K562 (cell line): ENCODE measurements around the gene NKX6-2. TPM values are rescaled to one million over a fixed set of nuclear protein-coding genes. Genes with fewer than 3 reads are reported as not detected.

Source experiments
- ATAC-seq: fragments of 200-7000 bp; cut with Tn5 transposase; 3 replicates; pipeline ENCODE4 v1.9.1; 2020; ENCODE audit warnings: moderate library complexity
- BruUV-seq: library from RNA; stranded (reverse); fragments of 400-500 nt; replicated peaks from 2 replicates; lab custom pipeline; 2021; lab: Mats Ljungman, UMichigan
- CTCF ChIA-PET: fragments of 300-600 bp; formaldehyde crosslinking; extraction: SDS; loops from one replicate; lab custom pipeline; 2021; ENCODE audit warnings: low intra/inter-chr PET ratio; lab: Yijun Ruan, JAX
- POLR2A ChIA-PET: fragments of 300-600, 350-650 bp; sonication (Branson Sonifier 250); formaldehyde crosslinking; extraction: SDS; loops from one replicate; lab custom pipeline; 2021; ENCODE audit warnings: antibody characterized with exemption, inconsistent platforms; lab: Yijun Ruan, JAX
- DNase-seq, 4 experiments: peaks; one replicate each; pipeline versions ENCODE4 v3.0.0 to v3.0.0-alpha.2; 2011 to 2018; ENCODE audit warnings: low spot score in 3 of 4, mixed read lengths in 3 of 4; ENCODE audit errors: extremely low read depth in 1 of 4
- FAIRE-seq: peaks from 2 replicates; lab custom pipeline; 2011; peaks lifted over from hg19 to GRCh38; lab: Jason Lieb, UNC
- H2AFZ ChIP-seq: 2 replicates; pipeline ENCODE4 v1.6.0; 2011; ENCODE audit warnings: low read depth, low read length, control low read depth, inconsistent platforms
- H3K27ac ChIP-seq: fragments of 200-600 bp; 3 replicates; pipeline ENCODE4 v1.8.0; 2011; ENCODE audit warnings: low read depth, mild to moderate bottlenecking, control low read depth, inconsistent platforms, low read length, moderate library complexity, mixed read lengths; ENCODE audit errors: extremely low read depth
- H3K27me3 ChIP-seq, 2 experiments: fragments of 300-600 bp in 1 of 2; 2 replicates in 1 of 2; 3 replicates in 1 of 2; pipeline versions ENCODE4 v1.6.0 to v1.8.0; 2011; ENCODE audit warnings: inconsistent platforms in 2 of 2, low read length in 2 of 2, mild to moderate bottlenecking in 1 of 2, mixed read lengths in 1 of 2, moderate library complexity in 1 of 2; ENCODE audit not compliant: control insufficient read depth in 2 of 2, insufficient read depth in 2 of 2
- H3K36me3 ChIP-seq: fragments of 300-600 bp; 3 replicates; pipeline ENCODE4 v1.8.0; 2011; ENCODE audit warnings: mild to moderate bottlenecking, low read length, inconsistent platforms; ENCODE audit not compliant: control insufficient read depth, insufficient read depth
- H3K4me1 ChIP-seq, 2 experiments: fragments of 200-600 bp in 1 of 2; replicated peaks in 1 of 2; 2 replicates in 1 of 2; 3 replicates in 1 of 2; pipeline versions ENCODE4 v1.5.1 to v1.8.0; 2011; ENCODE audit warnings: inconsistent platforms in 2 of 2, low read length in 2 of 2, mild to moderate bottlenecking in 1 of 2, mixed read lengths in 1 of 2, moderate library complexity in 1 of 2; ENCODE audit not compliant: control insufficient read depth in 2 of 2, insufficient read depth in 2 of 2
- H3K4me2 ChIP-seq: 2 replicates; pipeline ENCODE4 v1.6.1; 2011; ENCODE audit warnings: low read length, control low read depth, inconsistent platforms, mixed read lengths; ENCODE audit not compliant: insufficient read depth
- H3K4me3 ChIP-seq: fragments of 200-600 bp; sonication (generic), shearing (Covaris generic); 2 replicates; pipeline ENCODE4 v1.5.1; 2016; ENCODE audit warnings: control low read depth, inconsistent platforms
- H3K79me2 ChIP-seq: fragments of 200-600 bp; 3 replicates; pipeline ENCODE4 v1.8.0; 2011; ENCODE audit warnings: low read length, inconsistent platforms; ENCODE audit not compliant: control insufficient read depth, insufficient read depth
- H3K9ac ChIP-seq, 2 experiments: 2 replicates each; pipeline versions ENCODE4 v1.6.0 to v1.6.1; 2011; ENCODE audit warnings: low read depth in 2 of 2, low read length in 2 of 2, control low read depth in 1 of 2, inconsistent platforms in 1 of 2, mild to moderate bottlenecking in 1 of 2, mixed read lengths in 1 of 2; ENCODE audit not compliant: insufficient read depth in 1 of 2
- H3K9me1 ChIP-seq: one replicate; pipeline ENCODE4 v1.6.0; 2011; ENCODE audit warnings: inconsistent platforms, mild to moderate bottlenecking, low read length, moderate library complexity; ENCODE audit not compliant: control insufficient read depth, insufficient read depth
- H3K9me3 ChIP-seq: replicated peaks from 2 replicates; pipeline ENCODE4 v1.5.1; 2011; ENCODE audit warnings: low read depth, low read length, inconsistent platforms; ENCODE audit not compliant: control insufficient read depth, insufficient read depth
- H4K20me1 ChIP-seq: replicated peaks from 2 replicates; pipeline ENCODE4 v1.6.1; 2011; ENCODE audit warnings: low read length, inconsistent platforms, mixed read lengths; ENCODE audit not compliant: control insufficient read depth, insufficient read depth
- AFF1 ChIP-seq, 2 experiments: fragments of 450-650 bp; IDR thresholded peaks; 2 replicates each; pipeline ENCODE4 v1.6.1; 2018; ENCODE audit warnings: mild to moderate bottlenecking in 2 of 2, low read depth in 1 of 2; ENCODE audit not compliant: partially characterized antibody in 2 of 2
- DNMT1 ChIP-seq: fragments of 450-650 bp; IDR thresholded peaks from 2 replicates; pipeline ENCODE4 v1.6.1; 2016; ENCODE audit warnings: antibody characterized with exemption, mild to moderate bottlenecking
- JUND ChIP-seq, 2 experiments: IDR thresholded peaks; 2 replicates in 1 of 2; 3 replicates in 1 of 2; pipeline ENCODE4 v1.6.1; 2011; ENCODE audit warnings: borderline replicate concordance in 2 of 2, low read depth in 2 of 2, low read length in 2 of 2, improper control_type of control experiment in 1 of 2, missing biosample characterization in 1 of 2, missing genetic modification characterization in 1 of 2, missing genetic modification reagents in 1 of 2
- NCOA2 ChIP-seq, 2 experiments: fragments of 450-650 bp; IDR thresholded peaks; 2 replicates each; pipeline ENCODE4 v1.6.1; 2018; ENCODE audit warnings: mild to moderate bottlenecking in 2 of 2, moderate library complexity in 1 of 2; ENCODE audit not compliant: partially characterized antibody in 2 of 2
- TGIF2 ChIP-seq: sonication (generic); formaldehyde crosslinking; IDR thresholded peaks from 2 replicates; pipeline ENCODE4 v1.8.1; 2022; ENCODE audit warnings: mild to moderate bottlenecking, missing genetic modification reagents, moderate library complexity
- ZBTB7A ChIP-seq: IDR thresholded peaks from 2 replicates; pipeline ENCODE4 v1.6.1; 2011; ENCODE audit warnings: low read depth, mild to moderate bottlenecking, low read length, moderate library complexity, borderline replicate concordance; ENCODE audit not compliant: control insufficient read depth
- ZKSCAN3 ChIP-seq: fragments of 250-450 bp; sonication (Bioruptor Pico); IDR thresholded peaks from 2 replicates; pipeline ENCODE4 v1.4.0; 2020
- ZNF217 ChIP-seq: sonication (generic); formaldehyde crosslinking; IDR thresholded peaks from 2 replicates; pipeline ENCODE4 v1.8.0; 2022; ENCODE audit warnings: mild to moderate bottlenecking, missing genetic modification reagents
- ZNF347 ChIP-seq: fragments of 450-650 bp; formaldehyde crosslinking; IDR thresholded peaks from 2 replicates; pipeline ENCODE4 v1.4.0; 2020; ENCODE audit warnings: low read depth, mild to moderate bottlenecking, moderate library complexity
- ZNF589 ChIP-seq: fragments of 200-800 bp; sonication (Bioruptor generic); IDR thresholded peaks from 2 replicates; pipeline ENCODE4 v1.6.1; 2016; ENCODE audit warnings: low read depth, missing genetic modification characterization, missing compliant biosample characterization
- ZNF780A ChIP-seq: fragments of 250-450 bp; sonication (Bioruptor Pico); IDR thresholded peaks from 2 replicates; pipeline ENCODE4 v1.5.0; 2021; ENCODE audit warnings: mild to moderate bottlenecking
- WGBS: fragments of 100-300 bp; shearing (Covaris generic); methylation state at CpG from one replicate; pipeline ENCODE4 v1.1.6; 2016; ENCODE audit warnings: low coverage, mixed read lengths; ENCODE audit not compliant: insufficient coverage; ENCODE audit errors: missing lambda C conversion rate; 5-methylcytosine and 5-hydroxymethylcytosine counted together
- in situ Hi-C: fragments of 300-500 bp; cut with MboI; formaldehyde crosslinking; loops from 4 replicates; pipeline ENCODE4 v1.15.0; 2018; ENCODE audit warnings: inconsistent platforms, mixed read lengths
- intact Hi-C: fragments of 100-400 bp; cut with micrococcal nuclease; formaldehyde crosslinking; loops from 2 replicates; pipeline ENCODE4 v1.14.2; 2022
- polyA plus RNA-seq, 8 experiments: library from polyadenylated mRNA; depleted of rRNA in 4 of 8; stranded (reverse) in 5 of 8; unstranded in 3 of 8; fragments of >200 nt; fragmentation: Nextera tagmentation in 2 of 8; fragmentation: Illumina TruSeq in 1 of 8; extraction: Ambion mirVana in 2 of 8; extraction: Trizol in 1 of 8; gene quantifications; 2 replicates each; pipeline versions ENCODE4 v1.2.1 to v1.2.3, GENCODE V29; 2011 to 2014; ENCODE audit warnings: inconsistent platforms in 1 of 8, missing spikeins in 1 of 8
- total RNA-seq, 7 experiments: library from RNA; depleted of rRNA in 6 of 7; stranded (reverse); fragments of >200 nt in 6 of 7; fragmentation: Illumina TruSeq in 2 of 7; extraction: Trizol in 2 of 7; gene quantifications; 2 replicates each; pipeline versions ENCODE4 v1.2.1 to v1.2.3, GENCODE V29; 2011 to 2021; ENCODE audit warnings: low replicate concordance in 1 of 7

The NKX6-2 gene
- total and polyA plus RNA-seq, 9 of the 15 experiments (the other 6 are each of a cell fraction or from before 2014, with no cell fraction given), result 1.0 to 1.6 TPM; not detected in 7

GRCh38 chr10:132738454-132739224 is 47.3 kb downstream of the NKX6-2 start:
- Histone ChIP-seq H3K27me3 (no peaks in the 10 kb centered on the region), H3K9me3 (no peaks in the 10 kb centered on the region), H3K4me1 (no peaks in the 10 kb centered on the region; a peak in 1 of 5 replicates), H4K20me1 (no peaks in the 10 kb centered on the region), H3K9ac (no peak overlapping the region), H3K36me3 (no peaks in the 10 kb centered on the region), H3K4me3 (no peak overlapping the region), H2AFZ (no peak overlapping the region), H3K79me2 (no peaks in the 10 kb centered on the region), H3K27ac (no peak overlapping the region), H3K9me1 (no peaks in the 10 kb centered on the region), H3K4me2 (no peak overlapping the region)
- BruUV-seq, result no TSS peak
- ATAC-seq (no peak), DNase-seq (no peak), FAIRE-seq (no peak)
- TF ChIP-seq TGIF2 (no peak), JUND (IDR thresholded peaks at IDR 0.05; ENCODE audit: borderline replicate concordance, low read depth, low read length) (no peak), JUND (tag; IDR thresholded peaks at IDR 0.05; ENCODE audit: borderline replicate concordance, low read depth, low read length) (no peak), NCOA2 (IDR thresholded peaks at IDR 0.05; ENCODE audit: partially characterized antibody in 2 of 2) (no peak), ZNF780A (CRISPR knock-in tag) (no peak), ZNF217 (CRISPR knock-in tag) (no peak), AFF1 (IDR thresholded peaks at IDR 0.05; ENCODE audit: low read depth in 1 of 2, partially characterized antibody in 2 of 2) (no peak), ZNF347 (CRISPR knock-in tag) (no peak), DNMT1 (no peak), ZKSCAN3 (CRISPR knock-in tag) (no peak), ZBTB7A (no peak), ZNF589 (CRISPR knock-in tag) (no peak)
- ChIA-PET POLR2A (no interaction called here), CTCF (no interaction called here)
- in situ Hi-C loops (no loop called here), intact Hi-C loops (no loop called here)
- 45% methylated on average over 12 of the region's 25 CpGs for WGBS
